BE2C (cell line): ENCODE results near the gene PLXND1.

ENCODE experiments used
- DNase-seq: peaks from one replicate; pipeline ENCODE4 v3.0.0-alpha.2; 2020
- H3K27me3 ChIP-seq: fragments of 250-450 bp; sonication (Bioruptor Pico); 2 replicates; pipeline ENCODE4 v1.5.1; 2020; ENCODE audit warnings: mild to moderate bottlenecking
- H3K36me3 ChIP-seq: fragments of 250-450 bp; sonication (Bioruptor Pico); 2 replicates; pipeline ENCODE4 v1.5.1; 2020; ENCODE audit warnings: mild to moderate bottlenecking
- H3K4me1 ChIP-seq: fragments of 250-450 bp; sonication (Bioruptor Pico); 2 replicates; pipeline ENCODE4 v1.5.1; 2020
- H3K4me3 ChIP-seq: 2 replicates; pipeline ENCODE4 v1.5.1; 2011; ENCODE audit warnings: low read depth, low read length
- H3K9me3 ChIP-seq: fragments of 250-450 bp; sonication (Bioruptor Pico); 2 replicates; pipeline ENCODE4 v1.5.1; 2020
- CTCF ChIP-seq: IDR thresholded peaks from 2 replicates; pipeline ENCODE4 v1.5.1; 2012; ENCODE audit warnings: mild to moderate bottlenecking, low read depth, low read length

Gene PLXND1

DNA sequence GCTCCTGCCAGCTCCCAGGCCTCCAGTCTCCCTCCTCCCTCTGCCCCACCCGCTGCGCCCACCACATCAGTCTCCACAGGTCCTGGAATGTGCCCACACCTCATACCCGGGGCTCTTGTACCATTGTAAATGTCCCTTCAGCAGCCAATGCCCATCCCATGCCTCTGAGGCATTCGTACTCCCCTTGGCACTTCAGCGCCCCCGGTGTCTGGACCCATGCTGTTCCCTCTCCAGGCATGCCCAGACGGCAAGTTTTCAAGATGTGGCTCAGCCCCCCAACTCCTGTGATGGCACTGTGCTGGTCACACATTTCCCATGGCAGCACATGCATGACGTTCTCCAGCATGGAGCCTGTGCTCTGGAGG, 13.3 kb downstream of the PLXND1 start:
- H3K9me3 ChIP-seq = no peaks in the 10 kb centered on the region
- H3K36me3 ChIP-seq = no peaks in the 10 kb centered on the region; the same call in none of the 2 replicates
- H3K4me1 ChIP-seq = peaks cover 40% of the 10 kb centered on the region
- TF ChIP-seq CTCF = 0 out of 2 replicates have a peak, but pooled peaks have one; percentile 11
- no peaks in the 10 kb centered on the region for H3K27me3 ChIP-seq
- H3K4me3 ChIP-seq = no peak overlapping the region
- DNase-seq = no peak

DNA sequence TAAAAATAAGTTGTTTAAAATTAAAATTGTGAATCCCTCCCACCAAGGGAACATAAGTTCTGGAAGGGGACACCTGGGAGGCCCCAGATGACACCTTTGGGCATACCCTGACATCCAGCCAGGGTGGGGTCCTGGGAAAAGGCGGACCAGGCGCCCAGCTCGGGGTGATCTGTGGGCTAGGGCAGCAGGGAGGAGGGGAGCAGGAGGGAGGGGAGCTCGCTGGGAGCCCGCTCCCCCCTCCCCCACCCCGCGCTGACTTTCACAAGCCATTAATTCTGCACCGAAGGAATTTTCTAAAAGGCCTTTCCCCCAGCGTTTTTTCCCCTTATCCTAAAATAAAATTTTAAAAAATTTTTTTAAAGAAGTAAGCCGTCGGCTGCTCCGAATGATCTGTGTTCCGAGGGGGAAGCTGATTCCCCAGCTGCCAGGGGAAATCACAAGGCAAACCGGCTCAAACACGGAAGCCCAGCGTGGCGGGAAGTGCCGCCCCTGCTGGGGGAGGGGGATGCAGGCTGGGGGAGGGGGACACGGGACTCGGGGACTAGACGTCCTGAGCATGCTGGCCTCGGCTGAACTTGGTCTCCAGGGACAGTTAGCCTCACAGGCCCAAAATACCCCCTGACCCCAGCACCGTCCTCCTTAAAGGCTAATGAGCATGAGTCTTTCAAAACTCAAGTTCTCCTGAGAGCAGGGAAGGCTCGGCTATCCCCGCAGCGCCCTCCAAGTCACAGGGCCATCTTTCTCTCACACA, 13.9 kb downstream of the PLXND1 start:
- Histone ChIP-seq H3K9me3 (no peaks in the 10 kb centered on the region), H3K4me3 (no peak overlapping the region), H3K36me3 (no peaks in the 10 kb centered on the region; the same call in none of the 2 replicates), H3K4me1 (peaks cover 33% of the 10 kb centered on the region), H3K27me3 (no peaks in the 10 kb centered on the region)
- no peak for DNase-seq
- no peak for TF ChIP-seq CTCF

- Histone ChIP-seq H3K4me1 (peaks cover 27% of the 10 kb centered on the region), H3K36me3 (no peaks in the 10 kb centered on the region; the same call in none of the 2 replicates), H3K9me3 (no peaks in the 10 kb centered on the region), H3K27me3 (no peaks in the 10 kb centered on the region), H3K4me3 (no peak overlapping the region)
- DNase-seq = no peak
- no peak for TF ChIP-seq CTCF
Observed at GRCh38 chr3:129591932-129592331, 14.5 kb downstream of the PLXND1 start.

DNA sequence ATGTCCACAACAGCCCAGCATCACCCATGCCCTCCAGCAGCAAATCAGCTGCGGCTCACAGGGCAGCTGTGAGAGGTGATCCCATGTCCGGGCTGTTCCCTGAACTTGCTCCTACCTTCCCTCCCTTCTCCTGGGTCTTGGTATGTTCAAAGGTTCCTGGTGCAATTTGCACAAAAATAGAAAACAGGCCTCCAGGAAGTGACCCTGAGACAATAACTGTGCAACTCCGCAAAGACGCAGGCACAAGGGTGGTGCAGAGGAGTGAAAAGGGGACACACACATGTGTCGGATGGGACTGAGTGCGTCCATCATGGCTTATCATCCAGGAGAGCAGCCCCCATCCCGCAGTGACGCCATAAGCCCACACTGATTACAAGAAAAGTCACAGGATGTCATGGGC, 16.3 kb downstream of the PLXND1 start:
- H3K9me3 ChIP-seq = no peaks in the 10 kb centered on the region
- TF ChIP-seq CTCF = no peak

DNA sequence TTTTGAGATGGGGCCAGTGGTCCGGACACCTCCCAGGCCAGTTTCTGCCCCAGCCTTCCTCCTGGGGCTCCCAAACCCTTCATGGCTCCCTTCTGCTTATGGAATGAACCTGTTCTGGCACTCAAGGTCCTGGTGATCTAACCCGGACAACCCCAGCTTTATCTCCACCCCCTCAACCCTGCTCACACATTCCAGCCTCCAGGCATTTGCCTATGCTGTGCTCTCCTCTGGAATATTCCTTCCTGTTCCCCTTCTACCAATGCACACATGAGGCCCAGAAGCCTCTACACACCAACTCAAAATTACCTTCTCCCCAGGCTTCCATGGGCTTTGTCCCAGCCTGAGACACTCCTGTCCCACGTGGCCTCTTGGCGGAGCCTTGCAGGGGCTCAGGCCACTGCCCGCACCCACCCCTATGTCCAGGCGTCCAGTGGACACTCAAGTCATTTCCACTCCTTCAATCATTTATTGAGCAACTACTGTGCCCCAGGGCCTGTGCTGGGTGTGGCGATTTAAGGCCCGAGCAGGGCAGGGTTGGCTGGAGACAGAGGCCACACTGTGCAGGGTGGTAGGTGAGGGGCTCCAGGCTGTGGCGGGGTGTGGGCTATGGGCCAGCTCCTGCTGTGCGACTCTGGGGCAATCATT, 18.8 kb downstream of the PLXND1 start:
- peaks cover 10% of the 10 kb centered on the region; the same call in 1 of the 2 replicates for H3K4me1 ChIP-seq
- no peak for TF ChIP-seq CTCF
- no peaks in the 10 kb centered on the region for H3K9me3 ChIP-seq
- H3K36me3 ChIP-seq = peaks cover 16% of the 10 kb centered on the region
- no peak for DNase-seq
- H3K4me3 ChIP-seq = no peak overlapping the region
- no peaks in the 10 kb centered on the region for H3K27me3 ChIP-seq

More for the DNA sequence above, 16.3 kb downstream of the PLXND1 start:
- Histone ChIP-seq H3K4me3 (no peak overlapping the region), H3K36me3 (peaks cover 11% of the 10 kb centered on the region), H3K27me3 (no peaks in the 10 kb centered on the region), H3K4me1 (peaks cover 22% of the 10 kb centered on the region)
- no peak for DNase-seq
